Loucy (cell line): ENCODE data around the gene BRD3OS.

Source experiments
- EZH2phosphoT487 ChIP-seq: fragments of 200-600 bp; IDR thresholded peaks from 2 replicates; pipeline ENCODE4 v1.6.1; 2018; ENCODE audit warnings: antibody characterized with exemption, mild to moderate bottlenecking, moderate library complexity, borderline replicate concordance
- TF ChIP-seq, protein P1 (sequence below): fragments of 200-600 bp; sonication (generic); conservative IDR thresholded peaks from 2 replicates; pipeline ENCODE4 v1.5.1; 2014; ENCODE audit warnings: mild to moderate bottlenecking, antibody characterized with exemption, low read length

DNA sequence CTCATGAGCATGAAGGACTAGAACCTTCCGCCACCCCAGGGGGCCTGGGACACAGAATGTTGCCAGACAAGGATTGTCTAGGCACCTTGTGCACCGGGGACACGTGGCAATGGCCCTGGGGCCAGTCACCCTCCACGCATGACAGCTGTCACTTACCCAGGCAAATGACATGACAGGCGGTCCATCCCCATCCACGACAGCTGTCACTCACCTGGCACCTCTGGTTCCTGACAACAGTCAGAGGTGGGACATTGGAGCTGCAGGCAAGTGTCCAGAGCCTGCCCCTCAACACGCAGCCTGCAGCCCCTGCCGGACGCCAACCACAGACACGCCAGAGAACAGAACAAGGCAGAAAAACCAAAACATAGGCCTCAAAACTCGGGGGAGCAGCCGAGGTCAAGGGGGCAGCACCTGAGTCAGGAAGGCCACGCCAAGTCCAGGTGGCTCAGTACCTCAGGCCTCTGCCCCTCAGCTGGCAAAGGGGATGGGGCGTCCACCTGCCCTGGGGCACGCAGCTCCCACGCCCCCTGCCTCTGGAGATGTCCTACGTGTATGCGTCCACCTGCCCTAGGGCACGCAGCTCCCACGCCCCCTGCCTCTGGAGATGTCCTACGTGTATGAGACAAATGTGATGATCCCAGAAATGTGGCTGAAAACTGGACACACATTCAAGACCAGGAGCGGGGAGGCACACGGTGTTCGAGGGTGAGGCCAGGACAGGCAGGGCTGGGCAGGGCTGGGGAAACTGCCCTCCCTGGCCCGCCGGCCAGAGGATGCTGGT lies 47.7 kb upstream of the BRD3OS start:
- TF ChIP-seq, protein P1, sequence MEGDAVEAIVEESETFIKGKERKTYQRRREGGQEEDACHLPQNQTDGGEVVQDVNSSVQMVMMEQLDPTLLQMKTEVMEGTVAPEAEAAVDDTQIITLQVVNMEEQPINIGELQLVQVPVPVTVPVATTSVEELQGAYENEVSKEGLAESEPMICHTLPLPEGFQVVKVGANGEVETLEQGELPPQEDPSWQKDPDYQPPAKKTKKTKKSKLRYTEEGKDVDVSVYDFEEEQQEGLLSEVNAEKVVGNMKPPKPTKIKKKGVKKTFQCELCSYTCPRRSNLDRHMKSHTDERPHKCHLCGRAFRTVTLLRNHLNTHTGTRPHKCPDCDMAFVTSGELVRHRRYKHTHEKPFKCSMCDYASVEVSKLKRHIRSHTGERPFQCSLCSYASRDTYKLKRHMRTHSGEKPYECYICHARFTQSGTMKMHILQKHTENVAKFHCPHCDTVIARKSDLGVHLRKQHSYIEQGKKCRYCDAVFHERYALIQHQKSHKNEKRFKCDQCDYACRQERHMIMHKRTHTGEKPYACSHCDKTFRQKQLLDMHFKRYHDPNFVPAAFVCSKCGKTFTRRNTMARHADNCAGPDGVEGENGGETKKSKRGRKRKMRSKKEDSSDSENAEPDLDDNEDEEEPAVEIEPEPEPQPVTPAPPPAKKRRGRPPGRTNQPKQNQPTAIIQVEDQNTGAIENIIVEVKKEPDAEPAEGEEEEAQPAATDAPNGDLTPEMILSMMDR: no peak
- no peak for TF ChIP-seq EZH2phosphoT487
